Measurements from ENCODE around the gene EPG5. TPM values are rescaled to one million over a fixed set of nuclear protein-coding genes. Genes with fewer than 3 reads are reported as not detected.

Gene EPG5
- polyA plus RNA-seq, 1 of the 3 experiments (the other 2 are of a cell fraction): 13.6 TPM

- Histone ChIP-seq H3K9me2 (no peaks in the 10 kb centered on the region), H3K4me1 (ENCODE audit: control insufficient read depth in 1 of 2, insufficient read depth in 2 of 2, low read depth in 1 of 2, low read length in 1 of 2) (peaks cover 0 to 11% of the 10 kb centered on the region in 2 experiments; a peak in 2 of 4 replicates), H3K4me2 (no peak within 1 kb of the TSS), H2AFZ (ENCODE audit: low read depth) (peak within 1 kb of the TSS; percentile 41; the same call in 1 of the 2 replicates), H3F3A (replicated peaks; ENCODE audit: insufficient read depth) (no peaks in the 10 kb centered on the region), H3K9me3 (no peaks in the 10 kb centered on the region), H4K20me1 (ENCODE audit: insufficient read depth) (no peaks in the 10 kb centered on the region), H3K27ac (ENCODE audit: low read depth in 2 of 2, low read length in 1 of 2) (no peak within 1 kb of the TSS), H3K27me3 (ENCODE audit: insufficient read depth) (no peaks in the 10 kb centered on the region), H3K79me2 (ENCODE audit: insufficient read depth) (no peaks in the 10 kb centered on the region), H3K4me3 (ENCODE audit: low read depth in 2 of 2, low read length in 1 of 2) (no peak within 1 kb of the TSS), H3K36me3 (replicated peaks in 1 of 2; ENCODE audit: control insufficient read depth in 1 of 2, insufficient read depth in 2 of 2, low read length in 1 of 2) (no peaks in the 10 kb centered on the region), H3K9ac (no peak within 1 kb of the TSS)
- no peak for TF ChIP-seq MAX (IDR thresholded peaks at IDR 0.05; ENCODE audit: low read depth)
- TF ChIP-seq TCF12 (IDR thresholded peaks at IDR 0.05): no peak
- no peak for TF ChIP-seq CHD2 (IDR thresholded peaks at IDR 0.05; ENCODE audit: low read length, partially characterized antibody)
- no peak for TF ChIP-seq GATA2 (CRISPR knock-in tag; IDR thresholded peaks at IDR 0.05)
- TF ChIP-seq TEAD4 (IDR thresholded peaks at IDR 0.05; ENCODE audit: borderline replicate concordance, insufficient read depth): no peak
- TF ChIP-seq SMC3 (IDR thresholded peaks at IDR 0.05; ENCODE audit: low read depth, low read length): no peak
- no peak for TF ChIP-seq PBX3 (IDR thresholded peaks at IDR 0.05)
- TF ChIP-seq TAF1 (IDR thresholded peaks at IDR 0.05; ENCODE audit: borderline replicate concordance, low read depth, low read length): no peak
- TF ChIP-seq USF2 (IDR thresholded peaks at IDR 0.05; ENCODE audit: borderline replicate concordance, low read depth, low read length): no peak
- TF ChIP-seq YY1 (IDR thresholded peaks at IDR 0.05; ENCODE audit: low read depth): no peak
- TF ChIP-seq RFX5 (IDR thresholded peaks at IDR 0.05; ENCODE audit: low read length): no peak
- no peak for TF ChIP-seq REST (IDR thresholded peaks at IDR 0.05; ENCODE audit: low read depth, low read length)
- TF ChIP-seq RCOR1 (IDR thresholded peaks at IDR 0.05; ENCODE audit: low read length): no peak
- TF ChIP-seq MEF2A (IDR thresholded peaks at IDR 0.05; ENCODE audit: borderline replicate concordance, low read depth): no peak
- no peak for TF ChIP-seq GABPA (IDR thresholded peaks at IDR 0.05; ENCODE audit: low read depth)
- no peak for TF ChIP-seq MXI1 (IDR thresholded peaks at IDR 0.05; ENCODE audit: low read depth, low read length)
- TF ChIP-seq FOXJ3 (CRISPR knock-in tag; IDR thresholded peaks at IDR 0.05): no peak
- no peak for TF ChIP-seq NRF1 (IDR thresholded peaks at IDR 0.05; ENCODE audit: low read depth, low read length)
- no peak for TF ChIP-seq RAD21 (IDR thresholded peaks at IDR 0.05; ENCODE audit: low read length)
- TF ChIP-seq IRF3 (IDR thresholded peaks at IDR 0.05; ENCODE audit: low read depth, low read length): no peak
- CTCF ChIA-PET: interaction anchor here (1.1 kb wide), 1 partner anchor 55 kb away, joined by 3 read pairs; no protein-coding TSS in a partner anchor
- WGBS (ENCODE audit: low lambda C conversion rate): 85% methylated on average over 8 of the region's 12 CpGs
- POLR2A ChIA-PET: no interaction called here
- no peak for DNase-seq
Measured at GRCh38 chr18:45825258-45826044, 141.7 kb downstream of the EPG5 start, which contains the start of gene SIGLEC15. SIGLEC15 (plus strand) TSS chr18:45825675; CDS start chr18:45825729, 54 bp downstream.

Measured in SK-N-SH (cell line).